Motor neuron (in vitro differentiated cells): ENCODE results near the gene DDOST. TPM values are rescaled to one million over a fixed set of nuclear protein-coding genes. Genes with fewer than 3 reads are reported as not detected.
A peak's percentile ranks its signal among the peaks of the same experiment; 100 is the strongest.

Source experiments
- ATAC-seq, 8 experiments: fragments of 200-7000 bp; cut with Tn5 transposase; replicated peaks in 6 of 8; 2 replicates each; pipeline ENCODE4 v1.8.0; 2021; ENCODE audit warnings: mild to moderate bottlenecking in 8 of 8, moderate library complexity in 8 of 8
- H3K27ac ChIP-seq, 2 donors: fragments of 250-450 bp; sonication (Bioruptor Pico); 2 replicates each; pipeline ENCODE4 v1.9.0; 2021; ENCODE audit warnings: antibody characterized with exemption in 2 of 2, mild to moderate bottlenecking in 2 of 2, moderate library complexity in 1 of 2
- H3K4me1 ChIP-seq, 2 donors: fragments of 250-450 bp; sonication (Bioruptor Pico); replicated peaks in 1 of 2; 2 replicates each; pipeline ENCODE4 v1.6.1; 2021; ENCODE audit warnings: antibody characterized with exemption in 2 of 2, mild to moderate bottlenecking in 2 of 2, moderate library complexity in 1 of 2
- H3K4me3 ChIP-seq, 5 donors: fragments of 250-450 bp; sonication (Bioruptor Pico); 2 replicates each; pipeline ENCODE4 v1.9.0; 2021; ENCODE audit warnings: antibody characterized with exemption in 5 of 5, mild to moderate bottlenecking in 5 of 5, moderate library complexity in 4 of 5
- WGBS, 10 experiments: fragments of 450-650 bp; shearing (Covaris generic); methylation state at CpG; one replicate each; pipeline ENCODE4 v1.0.0; 2022; 5-methylcytosine and 5-hydroxymethylcytosine counted together
- in situ Hi-C, 9 experiments: fragments of 400-800 bp; cut with MboI; loops; one replicate each; pipeline ENCODE4 v1.15.0; 2021; ENCODE audit warnings: low sequenced_read_pairs in 9 of 9, low pct_unique_long_range_greater_than_20kb in 2 of 9; ENCODE audit not compliant: unreplicated experiment in 9 of 9
- total RNA-seq, 8 experiments: library from RNA; unstranded; fragments of 300-600 nt; gene quantifications; 2 replicates each; pipeline versions ENCODE4 v1.2.3 to v1.2.4, GENCODE V29; 2022

The DDOST gene
- total RNA-seq: 100 to 1,000 TPM; 156 to 335 (median 187) TPM

DNA sequence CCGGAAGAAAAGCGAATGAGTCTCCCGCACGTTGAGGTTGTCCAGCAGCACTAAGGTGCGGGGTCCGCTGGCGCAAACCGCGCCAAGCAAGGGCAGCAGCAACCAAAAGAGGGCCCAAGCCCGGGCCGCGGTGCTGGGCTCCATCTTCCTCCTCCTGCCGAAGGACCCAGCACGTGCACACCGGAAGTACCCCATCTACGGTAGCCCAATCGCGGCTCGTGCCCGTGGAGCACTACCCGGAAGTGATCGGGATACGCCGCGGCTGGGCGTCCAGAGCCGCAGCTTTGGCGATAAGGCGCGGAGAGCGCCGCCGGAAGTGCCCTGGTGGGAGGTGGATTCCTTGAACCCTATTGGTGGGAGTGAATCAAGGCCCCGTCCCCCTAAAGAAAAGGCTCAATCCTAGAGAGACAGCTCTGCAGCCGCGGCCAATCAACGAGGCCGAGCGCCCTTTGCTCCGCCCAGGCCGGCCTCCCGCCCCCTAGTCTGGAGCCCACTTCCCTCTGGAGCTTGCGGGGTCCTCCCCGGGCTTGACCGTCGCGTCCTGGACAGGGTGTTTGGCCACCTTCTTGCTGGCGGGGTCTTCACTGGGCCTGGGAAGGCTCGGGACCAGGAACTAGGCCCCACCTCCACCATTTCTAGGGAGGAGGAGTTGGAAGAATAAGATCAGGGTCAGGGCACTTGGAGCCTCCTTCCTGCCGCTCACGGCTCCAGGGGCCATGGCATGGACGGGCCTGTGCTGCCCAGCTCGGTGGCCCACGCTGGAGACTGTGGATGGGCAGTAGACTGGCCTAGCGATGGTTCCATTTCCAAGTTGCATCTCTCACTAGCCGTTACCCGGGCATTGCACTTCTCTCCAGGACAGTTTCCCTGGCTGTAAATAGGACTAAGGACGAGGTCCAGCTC is at the start of gene DDOST:
TSS of gene DDOST (minus strand) at position 163 of the 903 bp plus-strand sequence. CDS start at position 144, 19 bp downstream.
- in situ Hi-C loops: no loop called here
- peaks cover 12 to 13% of the 10 kb centered on the region in 2 donors for H3K4me1 ChIP-seq
- peak within 1 kb of the TSS; percentile 82 to 90 for H3K27ac ChIP-seq
- peak; percentile 94 to 98 (median 97) for ATAC-seq
- 0 to 5% (median 1%) methylated on average over 2 to 29 of the region's 58 CpGs; no CpG with 5 or more reads in 3 of the 10 experiments for WGBS, 10 experiments
- peak within 1 kb of the TSS; percentile 66 to 84 (median 77) for H3K4me3 ChIP-seq

DNA sequence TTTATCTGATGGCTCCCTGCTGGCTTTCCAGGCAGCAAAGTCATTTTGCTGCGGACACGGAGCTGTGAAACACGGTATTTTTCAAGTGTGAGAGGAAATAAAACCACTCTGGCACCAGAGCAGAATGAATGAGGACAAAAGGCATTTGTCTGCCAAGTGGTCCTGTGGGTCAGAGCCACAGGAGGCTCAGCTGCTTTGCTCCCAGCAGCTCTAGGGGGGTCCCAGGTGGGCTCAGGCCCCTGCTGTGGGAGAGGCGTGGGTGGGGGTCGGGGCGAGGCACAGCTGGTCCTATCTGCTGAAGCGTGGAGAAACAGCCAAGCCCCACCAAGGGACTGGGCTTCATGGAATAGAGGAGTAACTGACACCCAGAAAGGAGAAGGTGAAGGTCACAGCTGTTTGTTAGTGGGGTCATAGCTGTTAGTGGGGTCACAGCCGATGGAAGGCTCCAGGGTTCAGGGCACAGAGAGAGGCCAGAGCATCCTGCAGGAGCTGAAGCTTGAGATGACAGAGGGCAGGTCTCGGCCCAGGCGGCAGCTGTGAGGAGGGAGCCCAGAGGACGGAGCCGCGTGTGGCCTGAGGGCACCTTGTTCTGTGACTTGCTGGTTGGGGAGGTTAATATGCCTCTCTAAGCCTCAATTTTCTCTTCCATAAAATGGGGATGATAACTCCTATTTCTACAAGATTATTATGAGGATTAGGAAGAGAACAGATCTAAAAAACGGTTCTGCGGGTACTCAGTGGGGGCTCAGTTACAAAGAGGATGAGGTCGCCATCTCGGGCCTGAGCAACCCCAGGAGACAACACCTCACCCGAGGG is 49.5 kb upstream of the DDOST start:
- WGBS, 10 experiments: 29 to 87% (median 48%) methylated on average over 3 to 12 of the region's 18 CpGs; no CpG with 5 or more reads in 5 of the 10 experiments
- in situ Hi-C loops: no loop called here
- Histone ChIP-seq H3K27ac (peak overlapping the region; percentile 78 to 79), H3K4me1 (peaks cover 24 to 25% of the 10 kb centered on the region in 2 donors), H3K4me3 (no peak overlapping the region)
- peak in 5 of 8 experiments; percentile 7 to 25 (median 19) for ATAC-seq

DNA sequence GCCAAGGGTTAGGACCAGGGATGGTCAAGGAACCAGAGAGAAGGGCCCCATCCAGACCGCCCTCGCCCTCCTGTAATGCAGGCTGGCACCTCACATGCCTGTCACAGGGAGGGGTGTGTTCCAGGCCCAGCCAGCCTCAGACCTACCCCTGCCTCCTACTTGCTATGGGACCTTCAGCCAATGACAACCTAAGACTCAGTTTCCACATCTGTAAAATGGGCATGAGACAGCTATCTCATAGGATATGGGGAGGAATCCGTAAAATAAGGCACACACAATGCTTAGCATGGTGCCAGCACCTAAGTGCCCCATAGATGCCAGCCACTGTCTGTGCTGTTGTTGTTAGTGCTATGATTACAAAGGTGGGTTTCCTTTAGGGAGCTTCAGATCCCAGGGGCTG is 48.7 kb upstream of the DDOST start:
- 60 to 100% (median 100%) methylated on average over 1 to 3 of the region's 3 CpGs; no CpG with 5 or more reads in 4 of the 10 experiments for WGBS, 10 experiments
- ATAC-seq: no peak
- Histone ChIP-seq H3K4me1 (peaks cover 31% of the 10 kb centered on the region in 2 donors), H3K27ac (peak overlapping the region; percentile 78 to 79), H3K4me3 (no peak overlapping the region)
- in situ Hi-C loops: no loop called here

DNA sequence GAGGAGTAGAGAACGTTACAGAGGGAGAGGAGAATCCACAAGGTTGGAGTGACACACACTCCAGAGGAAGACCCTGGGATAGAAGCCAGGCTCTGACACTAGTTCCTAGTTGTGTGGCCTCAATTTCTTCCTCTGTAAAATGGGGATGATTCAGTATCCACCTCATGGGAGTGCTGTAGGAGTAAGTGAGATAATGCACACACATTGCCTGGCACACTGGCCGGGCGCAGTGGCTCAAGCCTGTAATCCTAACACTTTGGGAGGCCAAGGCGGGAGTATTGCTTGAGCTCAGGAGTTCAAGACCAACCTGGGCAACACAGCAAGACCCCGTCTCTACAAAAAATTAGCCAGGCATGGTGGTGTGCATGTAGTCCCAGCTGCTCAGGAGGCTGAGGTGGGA is 47.7 kb upstream of the DDOST start:
- Histone ChIP-seq H3K4me1 (peaks cover 31 to 32% of the 10 kb centered on the region in 2 donors), H3K27ac (no peak overlapping the region), H3K4me3 (no peak overlapping the region)
- no peak for ATAC-seq
- in situ Hi-C loops: no loop called here
- 83 to 100% (median 93%) methylated on average over 1 to 5 of the region's 5 CpGs; no CpG with 5 or more reads in 4 of the 10 experiments for whole genome bisulfite sequencing, 10 experiments

DNA sequence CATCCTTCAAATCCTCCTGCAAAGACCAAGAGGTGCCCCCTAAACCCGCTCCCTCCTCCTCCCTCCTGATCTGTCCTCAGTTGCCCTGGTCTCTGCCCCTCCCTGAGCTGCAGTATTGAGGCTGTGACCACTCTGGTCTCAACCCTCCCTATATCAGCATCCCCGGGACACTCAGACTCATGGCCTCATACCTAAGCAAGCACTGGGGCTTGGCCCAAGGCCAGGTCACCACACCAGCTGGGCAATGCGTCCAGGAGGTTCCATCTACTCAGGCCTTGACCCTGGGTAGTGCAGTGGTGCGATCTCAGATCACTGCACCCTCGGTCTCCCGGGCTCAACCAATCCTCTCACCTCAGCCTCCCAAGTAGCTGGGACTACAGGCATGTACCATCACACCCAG is 46.9 kb upstream of the DDOST start:
- no peak for ATAC-seq
- no peak overlapping the region for H3K27ac ChIP-seq
- peaks cover 31 to 32% of the 10 kb centered on the region in 2 donors for H3K4me1 ChIP-seq
- in situ Hi-C loops: no loop called here
- WGBS, 10 experiments: 68 to 100% (median 84%) methylated on average over 1 to 6 of the region's 6 CpGs; no CpG with 5 or more reads in 4 of the 10 experiments
- no peak overlapping the region for H3K4me3 ChIP-seq

DNA sequence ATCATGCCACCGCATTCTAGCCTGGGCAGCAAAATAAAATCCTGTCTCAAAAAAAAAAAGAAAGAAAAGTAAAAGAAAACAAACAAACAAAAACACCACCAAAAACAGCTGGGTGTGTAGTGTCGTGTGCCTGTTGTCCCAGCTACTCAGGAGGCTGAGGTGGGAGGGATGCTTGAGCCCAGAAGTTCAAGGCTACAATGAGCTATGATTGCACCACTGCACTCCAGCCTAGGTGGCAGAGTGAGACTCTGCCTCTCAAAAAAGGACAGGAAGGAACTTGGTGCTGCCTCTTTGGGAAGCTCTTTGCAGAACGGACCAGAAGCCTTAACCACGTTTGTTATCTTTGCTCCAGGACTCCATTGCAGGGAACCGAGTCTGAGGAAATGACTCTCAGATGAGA is 45.7 kb upstream of the DDOST start:
- WGBS, 10 experiments: 35 to 90% (median 78%) methylated on average over 1 to 5 of the region's 5 CpGs; no CpG with 5 or more reads in 1 of the 10 experiments
- Histone ChIP-seq H3K27ac (no peak overlapping the region), H3K4me1 (peaks cover 26 to 28% of the 10 kb centered on the region in 2 donors), H3K4me3 (no peak overlapping the region)
- in situ Hi-C loops: no loop called here
- ATAC-seq: no peak

DNA sequence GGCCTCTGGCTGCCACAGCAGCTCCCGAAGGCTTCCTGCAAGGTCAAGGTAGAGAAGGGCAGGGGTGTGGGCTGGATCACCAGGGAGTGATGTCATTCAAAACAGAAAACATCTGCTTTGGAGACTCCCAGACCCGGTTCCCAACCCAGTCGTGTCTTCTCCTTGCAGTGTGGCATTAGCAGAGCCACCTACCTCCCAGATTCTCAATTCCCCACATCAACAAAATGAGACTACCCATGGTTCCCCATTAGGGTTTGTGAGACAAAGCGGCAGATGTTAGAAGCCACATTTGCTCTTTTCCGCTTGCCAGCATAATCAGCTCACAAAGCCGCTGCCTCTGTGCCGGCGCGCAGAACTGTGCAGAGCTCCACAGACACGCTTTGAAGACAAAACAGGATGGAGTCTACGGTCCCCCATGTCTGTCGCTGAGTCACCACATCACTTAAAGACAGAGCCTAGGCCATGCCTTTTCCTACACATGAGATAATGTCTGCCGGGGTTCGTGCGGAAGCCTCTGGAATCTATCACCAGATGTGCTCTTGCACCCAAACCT is 44.1 kb upstream of the DDOST start:
- in situ Hi-C loops: no loop called here
- 13 to 90% (median 72%) methylated on average over 3 to 12 of the region's 15 CpGs; no CpG with 5 or more reads in 2 of the 10 experiments for WGBS, 10 experiments
- peak in 6 of 8 experiments; percentile 18 to 86 (median 78) for ATAC-seq
- Histone ChIP-seq H3K4me1 (peaks cover 11 to 12% of the 10 kb centered on the region in 2 donors), H3K4me3 (no peak overlapping the region), H3K27ac (peak overlapping the region; percentile 42 to 82)

DNA sequence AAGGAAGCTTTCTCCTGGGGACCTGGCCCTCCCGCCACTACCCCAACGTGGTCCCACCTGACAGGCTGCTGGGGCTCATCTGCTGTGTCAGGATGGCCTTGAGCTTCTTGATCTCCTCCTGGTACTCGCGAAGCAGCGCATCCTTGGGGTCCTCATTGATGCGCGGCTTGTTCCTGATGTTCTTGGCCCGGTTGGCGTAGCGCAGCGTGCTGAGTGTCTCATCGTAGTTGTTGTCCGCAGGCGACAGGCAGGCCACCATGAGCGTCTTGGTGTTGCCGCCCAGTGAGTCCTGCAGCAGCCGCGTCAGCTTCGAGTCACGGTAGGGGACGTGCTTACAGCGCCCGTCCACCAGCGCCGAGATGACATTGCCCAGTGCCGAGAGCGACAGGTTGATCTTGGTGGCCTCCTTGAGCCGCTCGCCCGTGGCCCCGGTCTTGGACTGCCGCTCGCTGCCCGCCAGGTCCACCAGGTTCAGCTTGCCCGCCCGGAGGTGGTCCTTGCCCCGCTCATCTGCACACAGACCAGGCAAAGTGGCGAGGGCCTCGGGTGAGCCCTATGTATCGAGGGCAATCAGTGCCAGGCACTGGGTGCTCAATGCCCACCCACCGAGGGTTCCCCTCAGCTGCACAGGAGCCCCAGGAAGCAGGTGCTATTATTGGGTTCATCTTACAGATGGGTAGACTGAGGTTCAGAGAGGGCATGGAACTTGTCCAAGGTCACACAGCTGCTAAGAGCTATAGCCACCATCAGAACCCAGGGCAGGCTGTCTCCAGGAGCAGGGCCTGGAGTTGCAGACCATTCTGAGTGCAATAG is 43.4 kb upstream of the DDOST start:
- in situ Hi-C loops: no loop called here
- peak overlapping the region; percentile 42 to 82 for H3K27ac ChIP-seq
- H3K4me3 ChIP-seq: no peak overlapping the region
- WGBS, 10 experiments: 93 to 100% (median 94%) methylated on average over 2 to 26 of the region's 41 CpGs; no CpG with 5 or more reads in 4 of the 10 experiments
- H3K4me1 ChIP-seq: peaks cover 7 to 9% of the 10 kb centered on the region in 2 donors
- ATAC-seq: no peak

DNA sequence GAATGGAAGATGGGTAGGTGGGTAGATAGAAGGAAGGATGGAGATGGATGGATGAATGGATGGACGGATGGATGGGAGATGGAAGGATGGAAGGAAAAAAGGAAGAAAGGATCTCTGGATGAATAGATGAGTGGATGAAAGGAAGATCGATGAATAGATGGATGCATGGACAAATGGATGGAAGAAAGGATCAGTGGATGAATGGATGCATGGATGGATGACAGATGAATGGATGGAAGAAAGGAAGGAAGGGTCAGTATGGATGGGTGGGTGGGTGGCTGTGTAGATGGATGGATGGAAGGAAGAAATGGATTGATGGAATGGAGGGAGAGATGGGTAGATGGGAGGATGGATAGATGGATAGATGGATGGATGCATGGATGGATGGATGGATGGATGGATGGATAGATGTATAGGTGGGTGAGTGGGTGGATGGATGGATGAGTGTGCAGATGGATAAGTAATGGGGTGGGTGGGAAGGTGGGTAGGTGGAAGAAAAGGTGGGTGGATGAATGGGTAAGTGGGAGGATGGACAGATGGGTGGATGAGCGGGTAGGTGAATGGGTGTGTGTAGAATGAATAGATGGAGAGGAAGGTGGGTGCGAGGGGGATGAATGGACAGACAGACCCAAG is 42.1 kb upstream of the DDOST start:
- H3K4me1 ChIP-seq: peaks cover 7 to 9% of the 10 kb centered on the region in 2 donors
- ATAC-seq: no peak
- WGBS, 10 experiments: 78 to 100% (median 92%) methylated on average over 1 to 4 of the region's 4 CpGs
- no peak overlapping the region for H3K27ac ChIP-seq
- H3K4me3 ChIP-seq: no peak overlapping the region
- in situ Hi-C loops: no loop called here

DNA sequence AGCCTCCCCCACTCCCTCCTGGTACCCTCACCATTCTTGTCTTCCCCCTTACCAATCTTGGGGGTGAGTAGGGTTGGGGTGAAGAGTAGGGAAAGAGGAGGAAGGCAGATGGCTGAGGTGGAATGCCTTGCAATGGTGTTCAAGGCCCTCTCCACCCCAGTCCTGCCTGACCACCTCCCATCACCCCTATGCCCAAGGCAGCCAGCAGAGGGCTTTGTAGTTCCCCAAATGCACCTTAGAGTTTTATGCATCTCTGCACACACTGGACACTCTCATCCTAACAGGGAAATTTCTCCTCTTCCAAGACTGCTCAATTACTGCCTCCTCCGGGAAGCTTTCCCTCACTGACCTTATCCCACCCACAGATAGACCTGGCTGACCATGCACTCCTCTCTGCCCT is 41.2 kb upstream of the DDOST start:
- peak in 3 of 8 experiments; percentile 20 to 65 (median 28) for ATAC-seq
- Histone ChIP-seq H3K4me3 (no peak overlapping the region), H3K27ac (no peak overlapping the region), H3K4me1 (peaks cover 10 to 13% of the 10 kb centered on the region in 2 donors)
- in situ Hi-C loops: no loop called here
- WGBS, 10 experiments: 100% methylated on average over 1 of the region's 1 CpG; no CpG with 5 or more reads in 6 of the 10 experiments

DNA sequence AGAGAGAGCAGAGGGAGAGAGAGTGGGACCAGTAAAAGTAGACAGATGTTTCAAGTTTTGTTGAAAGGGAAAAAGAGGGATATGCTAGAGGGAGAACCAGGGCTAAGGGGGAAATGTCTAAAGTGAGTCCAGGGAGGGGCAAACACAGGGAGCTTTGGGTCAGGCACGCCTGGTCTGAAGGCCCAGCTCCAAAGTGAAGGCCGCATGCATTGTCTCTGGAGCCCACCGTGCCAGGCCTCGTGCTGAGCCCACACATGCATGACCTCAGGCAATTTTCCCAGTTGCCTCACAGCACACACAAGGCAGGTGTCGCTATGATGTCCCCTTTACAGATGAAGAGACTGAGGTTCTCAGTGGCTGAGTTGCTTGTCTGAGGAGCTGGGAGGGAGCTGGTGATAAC is 40.7 kb upstream of the DDOST start:
- WGBS, 10 experiments: 40 to 100% (median 74%) methylated on average over 1 to 5 of the region's 5 CpGs; no CpG with 5 or more reads in 4 of the 10 experiments
- ATAC-seq: no peak
- in situ Hi-C loops: no loop called here
- no peak overlapping the region for H3K4me3 ChIP-seq
- H3K27ac ChIP-seq: no peak overlapping the region
- H3K4me1 ChIP-seq: peaks cover 15 to 17% of the 10 kb centered on the region in 2 donors
